GM12878 (cell line): Measurements from ENCODE around the gene NOB1. TPM values are rescaled to one million over a fixed set of nuclear protein-coding genes. Genes with fewer than 3 reads are reported as not detected.

ENCODE experiments used
- ATAC-seq: fragments of 200-7000 bp; cut with Tn5 transposase; 3 replicates; pipeline ENCODE4 v1.9.1; 2020; ENCODE audit warnings: mild to moderate bottlenecking, moderate library complexity
- BruUV-seq: library from RNA; stranded (reverse); fragments of 400-500 nt; replicated peaks from 2 replicates; lab custom pipeline; 2021; lab: Mats Ljungman, UMichigan
- CTCF ChIA-PET: fragments of 300-600 bp; sonication (Branson Sonifier 250); formaldehyde crosslinking; extraction: SDS; loops from one replicate; lab custom pipeline; 2021; ENCODE audit warnings: inconsistent platforms; lab: Yijun Ruan, JAX
- POLR2A ChIA-PET: fragments of 350-600 bp; formaldehyde crosslinking; extraction: SDS; loops from one replicate; lab custom pipeline; 2021; ENCODE audit warnings: inconsistent platforms; lab: Charles Lee
- RAD21 ChIA-PET: fragments of 300-600 bp; sonication (Branson Sonifier 250); formaldehyde crosslinking; loops from one replicate; lab custom pipeline; 2023; ENCODE audit warnings: antibody characterized with exemption; ENCODE audit not compliant: unreplicated experiment; lab: Charles Lee
- SMC1A ChIA-PET: fragments of 300-600 bp; sonication (Branson Sonifier 250); formaldehyde crosslinking; loops from one replicate; lab custom pipeline; 2023; ENCODE audit not compliant: unreplicated experiment, uncharacterized antibody; lab: Charles Lee
- DNase-seq: peaks from one replicate; pipeline ENCODE4 v3.0.0-alpha.2; 2011; ENCODE audit warnings: low read depth, low spot score
- FAIRE-seq: peaks from 3 replicates; lab custom pipeline; 2011; peaks lifted over from hg19 to GRCh38; lab: Jason Lieb, UNC
- H2AFZ ChIP-seq: 2 replicates; pipeline ENCODE4 v1.6.0; 2011; ENCODE audit warnings: low read depth, low read length, control low read depth; ENCODE audit not compliant: control insufficient read depth
- H3K27ac ChIP-seq: 2 replicates; pipeline ENCODE4 v1.5.1; 2011; ENCODE audit warnings: control low read depth; ENCODE audit not compliant: control insufficient read depth, insufficient read depth
- H3K27me3 ChIP-seq, 2 experiments: replicated peaks in 1 of 2; 2 replicates each; pipeline versions ENCODE4 v1.6.0 to v1.6.1; 2011; ENCODE audit warnings: low read length in 1 of 2; ENCODE audit not compliant: control insufficient read depth in 2 of 2, insufficient read depth in 2 of 2
- H3K36me3 ChIP-seq, 2 experiments: 2 replicates each; pipeline ENCODE4 v1.5.1; 2011; ENCODE audit warnings: low read length in 1 of 2; ENCODE audit not compliant: control insufficient read depth in 2 of 2, insufficient read depth in 2 of 2
- H3K4me1 ChIP-seq: 2 replicates; pipeline ENCODE4 v1.6.1; 2011; ENCODE audit warnings: mild to moderate bottlenecking, low read length, moderate library complexity, mixed read lengths; ENCODE audit not compliant: control insufficient read depth, insufficient read depth
- H3K4me2 ChIP-seq: 2 replicates; pipeline ENCODE4 v1.6.0; 2011; ENCODE audit warnings: control low read depth; ENCODE audit not compliant: control insufficient read depth, insufficient read depth
- H3K4me3 ChIP-seq: fragments of 200-600 bp; sonication (generic); 2 replicates; pipeline ENCODE4 v1.5.1; 2016
- H3K79me2 ChIP-seq: 2 replicates; pipeline ENCODE4 v1.6.0; 2011; ENCODE audit warnings: low read length; ENCODE audit not compliant: control insufficient read depth, insufficient read depth
- H3K9ac ChIP-seq: 2 replicates; pipeline ENCODE4 v1.8.0; 2011; ENCODE audit warnings: low read length, control low read depth, mixed read lengths; ENCODE audit not compliant: control insufficient read depth, insufficient read depth
- H3K9me3 ChIP-seq: replicated peaks from 3 replicates; pipeline ENCODE4 v1.5.1; 2011; ENCODE audit warnings: mild to moderate bottlenecking, low read length; ENCODE audit not compliant: control insufficient read depth, insufficient read depth
- H4K20me1 ChIP-seq: 2 replicates; pipeline ENCODE4 v1.6.0; 2011; ENCODE audit not compliant: control insufficient read depth, insufficient read depth
- BMI1 ChIP-seq: fragments of 450-650 bp; IDR thresholded peaks from 2 replicates; pipeline ENCODE4 v1.6.1; 2016; ENCODE audit warnings: mild to moderate bottlenecking, moderate library complexity, borderline replicate concordance
- BRCA1 ChIP-seq: IDR thresholded peaks from 2 replicates; pipeline ENCODE4 v1.6.1; 2011; ENCODE audit warnings: low read depth, low read length, improper control_type of control experiment
- CHD1 ChIP-seq: IDR thresholded peaks from 2 replicates; pipeline ENCODE4 v1.6.1; 2012; ENCODE audit warnings: low read depth, low read length, improper control_type of control experiment
- CHD2 ChIP-seq: IDR thresholded peaks from 2 replicates; pipeline ENCODE4 v1.6.1; 2011; ENCODE audit warnings: low read depth, low read length, improper control_type of control experiment, borderline replicate concordance
- HDAC6 ChIP-seq: fragments of 200-600 bp; sonication (generic); IDR thresholded peaks from one replicate; pipeline ENCODE4 v1.8.0; 2017; ENCODE audit warnings: antibody characterized with exemption; ENCODE audit not compliant: unreplicated experiment
- IRF4 ChIP-seq: IDR thresholded peaks from 2 replicates; pipeline ENCODE4 v1.6.1; 2011; ENCODE audit warnings: low read depth, low read length
- MEF2B ChIP-seq: fragments of 450-650 bp; IDR thresholded peaks from 2 replicates; pipeline ENCODE4 v1.6.1; 2018; ENCODE audit warnings: mild to moderate bottlenecking, moderate library complexity; ENCODE audit not compliant: partially characterized antibody, poor library complexity, severe bottlenecking
- MTA3 ChIP-seq: IDR thresholded peaks from 2 replicates; pipeline ENCODE4 v1.6.1; 2012; ENCODE audit warnings: low read length, inconsistent platforms, borderline replicate concordance
- RAD21 ChIP-seq: IDR thresholded peaks from 2 replicates; pipeline ENCODE4 v1.6.1; 2011; ENCODE audit warnings: mild to moderate bottlenecking, low read depth, low read length, moderate library complexity; ENCODE audit not compliant: insufficient read depth
- SIX5 ChIP-seq: IDR thresholded peaks from 2 replicates; pipeline ENCODE4 v1.6.1; 2011; ENCODE audit warnings: mild to moderate bottlenecking, low read depth, low read length, moderate library complexity; ENCODE audit not compliant: severe bottlenecking
- SP1 ChIP-seq: IDR thresholded peaks from one replicate; pipeline ENCODE4 v1.6.1; 2011; ENCODE audit warnings: low read depth, low read length
- STAT1 ChIP-seq: fragments of 450-650 bp; conservative IDR thresholded peaks from 2 replicates; pipeline ENCODE4 v1.6.1; 2014; ENCODE audit warnings: antibody characterized with exemption, mild to moderate bottlenecking
- ZBED1 ChIP-seq: IDR thresholded peaks from 2 replicates; pipeline ENCODE4 v1.6.1; 2016; ENCODE audit warnings: borderline replicate concordance
- WGBS: methylation state at CpG from one replicate; pipeline ENCODE4 v1.1.6; 2016; ENCODE audit warnings: low lambda C conversion rate; ENCODE audit not compliant: insufficient replicate concordance, insufficient coverage; ENCODE audit errors: missing lambda C conversion rate; 5-methylcytosine and 5-hydroxymethylcytosine counted together
- in situ Hi-C: fragments of 300-500 bp; cut with MboI; formaldehyde crosslinking; loops from 9 replicates; pipeline ENCODE4 v1.14.3; 2018; ENCODE audit warnings: mixed read lengths
- intact Hi-C: fragments of 100-400 bp; cut with micrococcal nuclease; formaldehyde crosslinking; loops from one replicate; pipeline ENCODE4 v1.14.2; 2022; ENCODE audit not compliant: unreplicated experiment
- polyA plus RNA-seq, 11 experiments: library from polyadenylated mRNA; depleted of rRNA in 4 of 11; unstranded in 6 of 11; stranded (reverse) in 5 of 11; fragments of >200 nt; fragmentation: Nextera tagmentation in 4 of 11; fragmentation: Illumina TruSeq in 1 of 11; extraction: Ambion mirVana in 4 of 11; extraction: Trizol in 1 of 11; gene quantifications; 1 replicate in 1 of 11; 2 replicates in 10 of 11; pipeline versions ENCODE4 v1.2.1 to v1.2.3, GENCODE V29; 2011 to 2016; ENCODE audit warnings: inconsistent platforms in 2 of 11, missing spikeins in 2 of 11, low read depth in 1 of 11
- total RNA-seq, 4 experiments: library from RNA; depleted of rRNA in 3 of 4; stranded (reverse); fragments of >200 nt in 3 of 4; fragmentation: Illumina TruSeq in 1 of 4; extraction: Trizol in 1 of 4; gene quantifications; 2 replicates each; pipeline versions ENCODE4 v1.2.1 to v1.2.3, GENCODE V29; 2013 to 2021
- TF ChIP-seq, protein P1 (sequence below): fragments of 450-650 bp; IDR thresholded peaks from 2 replicates; pipeline ENCODE4 v1.6.1; 2017; ENCODE audit warnings: antibody characterized with exemption, mild to moderate bottlenecking, moderate library complexity

NOB1 gene
- total and polyA plus RNA-seq, 10 of the 15 experiments (the other 5 are each of a cell fraction or from before 2014, with no cell fraction given): 31.1 to 117 (median 78.0) TPM

DNA sequence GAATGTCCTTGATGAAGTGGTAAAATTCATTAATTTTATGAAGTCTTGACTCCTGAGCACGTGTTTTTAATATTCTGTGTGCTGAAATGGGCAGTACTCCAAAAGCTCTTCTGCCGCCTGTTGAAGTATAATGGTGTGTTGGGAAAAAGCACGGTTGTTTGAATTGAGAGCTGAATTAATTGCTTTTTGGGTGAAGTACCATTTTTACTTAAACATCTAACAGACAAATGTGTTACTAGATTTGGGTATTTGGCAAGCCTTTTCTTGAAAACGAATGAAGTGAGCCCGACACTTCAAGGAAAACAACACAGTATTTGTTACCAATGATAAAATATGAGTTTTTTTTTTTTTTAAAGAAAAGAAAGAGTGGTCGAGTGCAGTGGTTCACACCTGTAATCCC is 29.9 kb upstream of the NOB1 start (continued):
- TF ChIP-seq SIX5 (no peak), RAD21 (no peak), IRF4 (no peak), MTA3 (no peak), BMI1 (no peak), STAT1 (no peak), MEF2B (no peak)

DNA sequence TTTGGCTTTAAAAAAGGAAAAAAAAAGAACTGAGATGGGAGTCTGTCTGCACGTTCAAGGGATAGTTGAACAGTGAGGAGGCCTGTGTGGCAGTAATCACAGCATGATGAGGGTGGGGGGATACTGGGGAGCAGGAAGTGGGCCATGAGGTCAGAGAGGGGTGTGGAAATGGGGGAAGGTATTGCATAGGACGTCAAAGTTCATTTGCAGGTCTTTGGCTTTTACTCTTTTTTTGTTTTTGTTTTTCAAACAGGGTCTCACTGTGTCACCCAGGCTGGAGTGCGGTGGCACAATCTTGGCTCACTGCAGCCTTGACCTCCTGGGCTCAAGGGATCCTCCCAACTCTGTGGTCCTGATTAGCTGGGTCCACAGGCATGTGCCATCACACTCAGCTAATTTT is 26.4 kb upstream of the NOB1 start:
- ChIA-PET SMC1A (no interaction called here), RAD21 (no interaction called here), POLR2A (no interaction called here), CTCF (no interaction called here)
- H4K20me1 ChIP-seq: no peaks in the 10 kb centered on the region
- no peak overlapping the region for H3K27ac ChIP-seq
- no peak overlapping the region for H3K4me3 ChIP-seq
- DNase-seq (no peak), FAIRE-seq (no peak), ATAC-seq (no peak)
- 87% methylated on average over 3 of the region's 3 CpGs for WGBS
- H3K36me3 ChIP-seq: peaks cover 0 to 1% of the 10 kb centered on the region in 2 experiments
- no peak overlapping the region for H3K4me2 ChIP-seq
- no peaks in the 10 kb centered on the region for H3K4me1 ChIP-seq
- no peaks in the 10 kb centered on the region for H3K27me3 ChIP-seq
- H2AFZ ChIP-seq: no peak overlapping the region
- H3K9ac ChIP-seq: no peak overlapping the region
- H3K79me2 ChIP-seq: no peaks in the 10 kb centered on the region
- TF ChIP-seq CHD2 (no peak), BRCA1 (no peak), CHD1 (no peak), RAD21 (no peak), ZBED1 (no peak), HDAC6 (no peak), SP1 (no peak)
- TF ChIP-seq, protein P1, sequence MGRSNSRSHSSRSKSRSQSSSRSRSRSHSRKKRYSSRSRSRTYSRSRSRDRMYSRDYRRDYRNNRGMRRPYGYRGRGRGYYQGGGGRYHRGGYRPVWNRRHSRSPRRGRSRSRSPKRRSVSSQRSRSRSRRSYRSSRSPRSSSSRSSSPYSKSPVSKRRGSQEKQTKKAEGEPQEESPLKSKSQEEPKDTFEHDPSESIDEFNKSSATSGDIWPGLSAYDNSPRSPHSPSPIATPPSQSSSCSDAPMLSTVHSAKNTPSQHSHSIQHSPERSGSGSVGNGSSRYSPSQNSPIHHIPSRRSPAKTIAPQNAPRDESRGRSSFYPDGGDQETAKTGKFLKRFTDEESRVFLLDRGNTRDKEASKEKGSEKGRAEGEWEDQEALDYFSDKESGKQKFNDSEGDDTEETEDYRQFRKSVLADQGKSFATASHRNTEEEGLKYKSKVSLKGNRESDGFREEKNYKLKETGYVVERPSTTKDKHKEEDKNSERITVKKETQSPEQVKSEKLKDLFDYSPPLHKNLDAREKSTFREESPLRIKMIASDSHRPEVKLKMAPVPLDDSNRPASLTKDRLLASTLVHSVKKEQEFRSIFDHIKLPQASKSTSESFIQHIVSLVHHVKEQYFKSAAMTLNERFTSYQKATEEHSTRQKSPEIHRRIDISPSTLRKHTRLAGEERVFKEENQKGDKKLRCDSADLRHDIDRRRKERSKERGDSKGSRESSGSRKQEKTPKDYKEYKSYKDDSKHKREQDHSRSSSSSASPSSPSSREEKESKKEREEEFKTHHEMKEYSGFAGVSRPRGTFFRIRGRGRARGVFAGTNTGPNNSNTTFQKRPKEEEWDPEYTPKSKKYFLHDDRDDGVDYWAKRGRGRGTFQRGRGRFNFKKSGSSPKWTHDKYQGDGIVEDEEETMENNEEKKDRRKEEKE: no peak
- peaks cover 1% of the 10 kb centered on the region; the same call in 2 of the 3 replicates for H3K9me3 ChIP-seq
- intact Hi-C loops: no loop called here
- BruUV-seq: no TSS peak
- in situ Hi-C loops: no loop called here
